OCI-LY7 (cell line): ENCODE measurements around the gene CTNNA1. TPM values are rescaled to one million over a fixed set of nuclear protein-coding genes. Genes with fewer than 3 reads are reported as not detected.

Experiments used
- BruUV-seq: library from RNA; stranded (reverse); fragments of 400-500 nt; replicated peaks from 2 replicates; lab custom pipeline; 2021; lab: Mats Ljungman, UMichigan
- CTCF ChIA-PET: fragments of 300-600 bp; sonication (Branson Sonifier 250); formaldehyde crosslinking; loops from one replicate; lab custom pipeline; 2022; ENCODE audit warnings: antibody characterized with exemption; ENCODE audit not compliant: unreplicated experiment; lab: Charles Lee
- POLR2A ChIA-PET: fragments of 300-600 bp; sonication (Branson Sonifier 250); formaldehyde crosslinking; loops from one replicate; lab custom pipeline; 2022; ENCODE audit warnings: antibody characterized with exemption; lab: Charles Lee
- DNase-seq: peaks from one replicate; pipeline ENCODE4 v3.0.0-alpha.2; 2015; ENCODE audit warnings: low spot score
- H2AFZ ChIP-seq: fragments of 200-600 bp; sonication (generic), shearing (Covaris generic); 2 replicates; pipeline ENCODE4 v1.6.1; 2014; ENCODE audit warnings: mild to moderate bottlenecking, antibody characterized with exemption, low read length, moderate library complexity
- H3K27ac ChIP-seq: fragments of 200-600 bp; sonication (generic); 2 replicates; pipeline ENCODE4 v1.5.1; 2014; ENCODE audit warnings: mixed run types, low read depth, mild to moderate bottlenecking, moderate library complexity, low read length, inconsistent platforms; ENCODE audit not compliant: poor library complexity, severe bottlenecking
- H3K36me3 ChIP-seq: fragments of 200-600 bp; sonication (generic); 2 replicates; pipeline ENCODE4 v1.6.1; 2014; ENCODE audit warnings: mild to moderate bottlenecking, antibody characterized with exemption, low read length, moderate library complexity, mixed read lengths; ENCODE audit not compliant: insufficient read depth
- H3K4me1 ChIP-seq: fragments of 200-600 bp; sonication (generic); 2 replicates; pipeline ENCODE4 v1.5.1; 2014; ENCODE audit warnings: mild to moderate bottlenecking, low read length; ENCODE audit not compliant: insufficient read depth, poor library complexity, severe bottlenecking
- H3K4me2 ChIP-seq: fragments of 200-600 bp; sonication (generic); 2 replicates; pipeline ENCODE4 v1.6.1; 2014; ENCODE audit warnings: mild to moderate bottlenecking, low read length
- H3K4me3 ChIP-seq: fragments of 200-600 bp; sonication (generic); 2 replicates; pipeline ENCODE4 v1.5.1; 2014; ENCODE audit warnings: mild to moderate bottlenecking, low read depth, low read length; ENCODE audit not compliant: poor library complexity, severe bottlenecking
- H3K79me2 ChIP-seq: fragments of 200-600 bp; sonication (generic); 2 replicates; pipeline ENCODE4 v1.6.1; 2016; ENCODE audit warnings: low read depth, mild to moderate bottlenecking, low read length, moderate library complexity, mixed read lengths; ENCODE audit not compliant: insufficient read depth
- H3K9me2 ChIP-seq: fragments of 200-600 bp; sonication (generic); 2 replicates; pipeline ENCODE4 v1.6.1; 2016; ENCODE audit warnings: mild to moderate bottlenecking, low read length, mixed read lengths; ENCODE audit not compliant: insufficient read depth
- H3K9me3 ChIP-seq: fragments of 200-600 bp; sonication (generic); 2 replicates; pipeline ENCODE4 v1.6.1; 2014; ENCODE audit warnings: mild to moderate bottlenecking, mixed run types, low read length, mixed read lengths
- H4K20me1 ChIP-seq: fragments of 200-600 bp; sonication (generic); 2 replicates; pipeline ENCODE4 v1.6.1; 2014; ENCODE audit warnings: mild to moderate bottlenecking, antibody characterized with exemption, low read length, moderate library complexity, mixed read lengths; ENCODE audit not compliant: insufficient read depth
- EZH2phosphoT487 ChIP-seq: fragments of 200-600 bp; sonication (generic); IDR thresholded peaks from 2 replicates; pipeline ENCODE4 v1.6.1; 2018; ENCODE audit warnings: low read depth, borderline replicate concordance, mild to moderate bottlenecking, mixed run types, antibody characterized with exemption, low read length, moderate library complexity, mixed read lengths
- intact Hi-C: fragments of 100-400 bp; cut with micrococcal nuclease; formaldehyde crosslinking; loops from one replicate; pipeline ENCODE4 v1.10.0; 2022; ENCODE audit not compliant: unreplicated experiment
- total RNA-seq, 2 experiments: library from RNA; depleted of rRNA in 1 of 2; stranded (reverse); fragments of >200 nt in 1 of 2; shearing (Covaris generic) in 1 of 2; gene quantifications; 2 replicates each; pipeline ENCODE4 v1.2.3, GENCODE V29; 2014 to 2022
- TF ChIP-seq, protein P1 (sequence below): fragments of 200-600 bp; sonication (generic); conservative IDR thresholded peaks from 2 replicates; pipeline ENCODE4 v1.5.1; 2014; ENCODE audit warnings: mild to moderate bottlenecking, antibody characterized with exemption, low read length, moderate library complexity, mixed read lengths

The CTNNA1 gene
- total RNA-seq, 2 experiments from 2014 or later: 40.4 to 42.7 TPM

DNA sequence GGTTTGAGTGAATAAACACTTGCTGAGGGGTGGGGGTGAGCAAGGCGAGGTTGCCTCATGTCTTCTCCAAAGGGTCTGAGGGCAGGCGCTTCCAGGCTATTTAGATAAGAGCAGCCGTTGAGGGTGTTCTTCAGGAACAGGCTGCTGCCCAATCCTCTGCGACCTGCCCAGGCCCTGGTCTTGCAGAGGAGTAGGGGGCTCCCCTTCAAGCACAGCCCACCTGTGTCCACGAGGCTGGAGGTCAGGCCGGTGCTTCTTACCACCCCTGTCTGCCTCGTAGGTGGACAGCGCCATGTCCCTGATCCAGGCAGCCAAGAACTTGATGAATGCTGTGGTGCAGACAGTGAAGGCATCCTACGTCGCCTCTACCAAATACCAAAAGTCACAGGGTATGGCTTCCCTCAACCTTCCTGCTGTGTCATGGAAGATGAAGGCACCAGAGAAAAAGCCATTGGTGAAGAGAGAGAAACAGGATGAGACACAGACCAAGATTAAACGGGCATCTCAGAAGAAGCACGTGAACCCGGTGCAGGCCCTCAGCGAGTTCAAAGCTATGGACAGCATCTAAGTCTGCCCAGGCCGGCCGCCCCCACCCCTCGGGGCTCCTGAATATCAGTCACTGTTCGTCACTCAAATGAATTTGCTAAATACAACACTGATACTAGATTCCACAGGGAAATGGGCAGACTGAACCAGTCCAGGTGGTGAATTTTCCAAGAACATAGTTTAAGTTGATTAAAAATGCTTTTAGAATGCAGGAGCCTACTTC lies 180.5 kb downstream of the CTNNA1 start:
- H3K79me2 ChIP-seq: no peaks in the 10 kb centered on the region
- no peaks in the 10 kb centered on the region for H4K20me1 ChIP-seq
- no peaks in the 10 kb centered on the region for H3K4me1 ChIP-seq
- no peak overlapping the region for H3K27ac ChIP-seq
- DNase-seq: no peak
- no peaks in the 10 kb centered on the region for H3K9me2 ChIP-seq
- no peak overlapping the region for H2AFZ ChIP-seq
- POLR2A ChIA-PET: no interaction called here
- intact Hi-C loops: no loop called here
- CTCF ChIA-PET: no interaction called here
- no peaks in the 10 kb centered on the region for H3K9me3 ChIP-seq
- no peak overlapping the region for H3K4me3 ChIP-seq
- BruUV-seq: TSS peak; percentile 86
- H3K36me3 ChIP-seq: no peaks in the 10 kb centered on the region
- no peak overlapping the region for H3K4me2 ChIP-seq
- TF ChIP-seq, protein P1, sequence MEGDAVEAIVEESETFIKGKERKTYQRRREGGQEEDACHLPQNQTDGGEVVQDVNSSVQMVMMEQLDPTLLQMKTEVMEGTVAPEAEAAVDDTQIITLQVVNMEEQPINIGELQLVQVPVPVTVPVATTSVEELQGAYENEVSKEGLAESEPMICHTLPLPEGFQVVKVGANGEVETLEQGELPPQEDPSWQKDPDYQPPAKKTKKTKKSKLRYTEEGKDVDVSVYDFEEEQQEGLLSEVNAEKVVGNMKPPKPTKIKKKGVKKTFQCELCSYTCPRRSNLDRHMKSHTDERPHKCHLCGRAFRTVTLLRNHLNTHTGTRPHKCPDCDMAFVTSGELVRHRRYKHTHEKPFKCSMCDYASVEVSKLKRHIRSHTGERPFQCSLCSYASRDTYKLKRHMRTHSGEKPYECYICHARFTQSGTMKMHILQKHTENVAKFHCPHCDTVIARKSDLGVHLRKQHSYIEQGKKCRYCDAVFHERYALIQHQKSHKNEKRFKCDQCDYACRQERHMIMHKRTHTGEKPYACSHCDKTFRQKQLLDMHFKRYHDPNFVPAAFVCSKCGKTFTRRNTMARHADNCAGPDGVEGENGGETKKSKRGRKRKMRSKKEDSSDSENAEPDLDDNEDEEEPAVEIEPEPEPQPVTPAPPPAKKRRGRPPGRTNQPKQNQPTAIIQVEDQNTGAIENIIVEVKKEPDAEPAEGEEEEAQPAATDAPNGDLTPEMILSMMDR: no peak
- no peak for TF ChIP-seq EZH2phosphoT487

DNA sequence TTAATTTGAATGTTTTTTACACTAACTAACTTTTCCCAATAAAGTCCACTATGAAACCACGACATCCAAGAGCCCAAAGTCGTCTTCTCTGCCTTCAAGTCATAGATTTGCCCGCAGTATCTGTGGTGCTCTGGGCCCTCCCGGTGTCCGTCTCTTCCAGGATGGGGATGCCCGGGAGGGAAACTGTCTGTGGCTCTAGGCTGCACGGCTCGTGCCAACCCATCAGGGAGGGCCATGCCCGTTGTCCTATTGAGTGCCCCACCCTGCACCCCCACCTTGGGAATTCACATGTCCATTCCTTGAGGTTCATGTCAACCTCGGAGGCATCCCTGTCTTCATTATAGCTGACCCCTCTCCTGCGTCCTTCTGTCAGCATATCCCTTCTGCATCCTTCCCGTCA lies 181.7 kb downstream of the CTNNA1 start:
- intact Hi-C loops: no loop called here
- no TSS peak for BruUV-seq
- no peak for DNase-seq
- ChIA-PET POLR2A (no interaction called here), CTCF (no interaction called here)
- Histone ChIP-seq H2AFZ (no peak overlapping the region), H3K4me3 (no peak overlapping the region), H3K79me2 (no peaks in the 10 kb centered on the region), H3K36me3 (no peaks in the 10 kb centered on the region), H3K9me3 (no peaks in the 10 kb centered on the region), H4K20me1 (no peaks in the 10 kb centered on the region), H3K27ac (no peak overlapping the region), H3K4me1 (no peaks in the 10 kb centered on the region), H3K9me2 (no peaks in the 10 kb centered on the region), H3K4me2 (no peak overlapping the region)
- TF ChIP-seq EZH2phosphoT487: no peak
- TF ChIP-seq, protein P1: no peak

DNA sequence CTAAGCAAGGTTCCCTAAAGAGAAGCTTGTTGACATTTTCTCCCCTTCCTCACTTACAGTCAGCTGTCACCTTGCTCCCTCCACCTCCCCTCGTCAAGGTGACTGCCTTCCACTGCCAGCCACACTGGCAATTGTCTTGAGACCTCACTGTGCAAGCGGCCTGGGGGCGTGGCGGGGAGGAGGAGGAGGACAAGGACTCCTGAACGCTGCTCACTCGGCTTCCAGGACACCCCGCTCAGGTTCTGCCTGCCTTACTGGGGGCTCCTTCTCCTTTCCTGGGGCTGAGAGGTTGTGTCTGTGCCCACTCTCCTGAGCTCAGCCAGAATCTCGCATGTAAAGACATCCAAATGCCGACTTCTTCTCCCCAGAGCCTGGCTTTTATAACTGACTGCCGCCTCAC lies 182.2 kb downstream of the CTNNA1 start:
- no peaks in the 10 kb centered on the region for H4K20me1 ChIP-seq
- H3K36me3 ChIP-seq: no peaks in the 10 kb centered on the region
- no peak for TF ChIP-seq EZH2phosphoT487
- TF ChIP-seq, protein P1: no peak
- H2AFZ ChIP-seq: no peak overlapping the region
- no peak overlapping the region for H3K4me2 ChIP-seq
- ChIA-PET POLR2A (no interaction called here), CTCF (no interaction called here)
- no TSS peak for BruUV-seq
- intact Hi-C loops: no loop called here
- H3K9me3 ChIP-seq: no peaks in the 10 kb centered on the region
- H3K79me2 ChIP-seq: no peaks in the 10 kb centered on the region
- H3K27ac ChIP-seq: no peak overlapping the region
- no peaks in the 10 kb centered on the region for H3K4me1 ChIP-seq
- no peak overlapping the region for H3K4me3 ChIP-seq
- no peaks in the 10 kb centered on the region for H3K9me2 ChIP-seq
- DNase-seq: no peak
